Stimulated activated naive CD8-positive, alpha-beta T cell treated with anti-CD3 and anti-CD28 coated beads, Interleukin-15, amount 100 ng/mL, for 72 hours (primary cell): ENCODE data around the gene KLHL26.
"Not testable (repeated sequence)": the region's sequence is repeated elsewhere in the genome, so short reads cannot be mapped to it uniquely, and the experiment has no call there.

Experiments used
- ATAC-seq: fragments of 150-1000 bp; cut with Tn5 transposase; 2 replicates; pipeline ENCODE4 v1.10.0; 2021; ENCODE audit warnings: mild to moderate bottlenecking, moderate library complexity
- DNase-seq, 2 donors: peaks; one replicate each; pipeline ENCODE4 v3.0.0; 2021 to 2022
- H3K27ac Mint-ChIP-seq, 2 donors: one replicate each; pipeline ENCODE4 v1.8.0; 2022; ENCODE audit warnings: mild to moderate bottlenecking in 2 of 2, mixed read lengths in 2 of 2, moderate library complexity in 2 of 2
- H3K27me3 Mint-ChIP-seq: one replicate; pipeline ENCODE4 v1.8.0; 2022; ENCODE audit warnings: mixed read lengths
- H3K4me1 Mint-ChIP-seq: one replicate; pipeline ENCODE4 v1.8.0; 2022; ENCODE audit warnings: mild to moderate bottlenecking, mixed read lengths
- H3K4me3 Mint-ChIP-seq, 2 donors: one replicate each; pipeline ENCODE4 v1.8.0; 2022; ENCODE audit warnings: mild to moderate bottlenecking in 2 of 2, mixed read lengths in 2 of 2, moderate library complexity in 1 of 2
- H3K9me3 Mint-ChIP-seq, 2 donors: one replicate each; pipeline ENCODE4 v1.8.0; 2022; ENCODE audit warnings: mixed read lengths in 2 of 2

KLHL26 gene

GRCh38 chr19:18636969-18637629 is at the start of gene KLHL26:
Gene KLHL26 (plus strand): TSS chr19:18637028. CDS start chr19:18637055, 27 bp downstream.
- Mint-ChIP-seq H3K27ac (peak within 1 kb of the TSS; percentile 94 to 97), H3K4me3 (peak within 1 kb of the TSS; percentile 93 to 96), H3K27me3 (peaks cover 8% of the 10 kb centered on the region), H3K9me3 (no peaks in the 10 kb centered on the region), H3K4me1 (peaks cover 34% of the 10 kb centered on the region)
- ATAC-seq (no peak), DNase-seq (no peak)

- Mint-ChIP-seq H3K4me1 (peaks cover 53% of the 10 kb centered on the region), H3K27me3 (no peaks in the 10 kb centered on the region), H3K4me3 (peak overlapping the region; percentile 91 to 95), H3K9me3 (no peaks in the 10 kb centered on the region), H3K27ac (no peak overlapping the region)
- DNase-seq (no peak), ATAC-seq (no peak)
Measured at GRCh38 chr19:18587561-18587960, 49.3 kb upstream of the KLHL26 start.

GRCh38 chr19:18587962-18588610 is 48.7 kb upstream of the KLHL26 start:
- no peaks in the 10 kb centered on the region for H3K9me3 Mint-ChIP-seq
- peaks cover 54% of the 10 kb centered on the region for H3K4me1 Mint-ChIP-seq
- peak overlapping the region; percentile 79 to 94 for H3K27ac Mint-ChIP-seq
- peak overlapping the region; percentile 91 to 95 for H3K4me3 Mint-ChIP-seq
- DNase-seq (no peak), ATAC-seq (peak; percentile 27)
- H3K27me3 Mint-ChIP-seq, result no peaks in the 10 kb centered on the region

- ATAC-seq (peak; percentile 86), DNase-seq (peak; percentile 89 to 91)
- Mint-ChIP-seq H3K27ac (peak within 1 kb of the TSS; percentile 90 to 98), H3K9me3 (no peaks in the 10 kb centered on the region), H3K4me1 (peaks cover 61% of the 10 kb centered on the region), H3K27me3 (no peaks in the 10 kb centered on the region), H3K4me3 (peak within 1 kb of the TSS; percentile 91 to 95)
Measured at GRCh38 chr19:18588611-18589379, 48.0 kb upstream of the KLHL26 start, which contains the start of gene REX1BD. Gene REX1BD (plus strand): TSS chr19:18588798. CDS start chr19:18588802, 4 bp downstream.

- H3K27me3 Mint-ChIP-seq, result peaks cover 3% of the 10 kb centered on the region
- no peaks in the 10 kb centered on the region for H3K9me3 Mint-ChIP-seq
- peak overlapping the region; percentile 91 to 95 for H3K4me3 Mint-ChIP-seq
- peaks cover 69% of the 10 kb centered on the region for H3K4me1 Mint-ChIP-seq
- ATAC-seq (peak; percentile 79), DNase-seq (peak; percentile 84 to 86)
- peak overlapping the region; percentile 90 to 98 for H3K27ac Mint-ChIP-seq
Measured at GRCh38 chr19:18589380-18590272, 47.2 kb upstream of the KLHL26 start.

- Mint-ChIP-seq H3K4me1 (peaks cover 73% of the 10 kb centered on the region), H3K27ac (peak overlapping the region in 1 of 2 donors; percentile 53), H3K4me3 (peak overlapping the region; percentile 91 to 95), H3K9me3 (no peaks in the 10 kb centered on the region), H3K27me3 (peaks cover 12% of the 10 kb centered on the region)
- ATAC-seq (no peak), DNase-seq (peak in 1 of 2 donors; percentile 38)
Measured at GRCh38 chr19:18590273-18591272, 46.3 kb upstream of the KLHL26 start.

GRCh38 chr19:18591735-18592385 is 45.0 kb upstream of the KLHL26 start:
- no peak overlapping the region for H3K27ac Mint-ChIP-seq
- H3K4me1 Mint-ChIP-seq, result peaks cover 79% of the 10 kb centered on the region
- peaks cover 25% of the 10 kb centered on the region for H3K27me3 Mint-ChIP-seq
- ATAC-seq, result no peak
- no peak overlapping the region for H3K4me3 Mint-ChIP-seq
- no peaks in the 10 kb centered on the region for H3K9me3 Mint-ChIP-seq
- DNase-seq, result no peak

GRCh38 chr19:18592732-18593131 is 44.1 kb upstream of the KLHL26 start:
- H3K9me3 Mint-ChIP-seq, DNase-seq, ATAC-seq, H3K4me3 Mint-ChIP-seq, H3K27ac Mint-ChIP-seq: not testable (repeated sequence)
- H3K4me1 Mint-ChIP-seq, result peaks cover 76% of the 10 kb centered on the region
- H3K27me3 Mint-ChIP-seq, result peaks cover 28% of the 10 kb centered on the region

- Mint-ChIP-seq H3K4me3 (peak overlapping the region; percentile 47 to 83), H3K9me3 (no peaks in the 10 kb centered on the region), H3K27ac (no peak overlapping the region), H3K27me3 (peaks cover 36% of the 10 kb centered on the region), H3K4me1 (peaks cover 72% of the 10 kb centered on the region)
- no peak for ATAC-seq
- DNase-seq, result peak in 1 of 2 donors; percentile 30
Measured at GRCh38 chr19:18593367-18594095, 43.3 kb upstream of the KLHL26 start.

GRCh38 chr19:18594096-18594823 is 42.6 kb upstream of the KLHL26 start:
- Mint-ChIP-seq H3K27me3 (peaks cover 43% of the 10 kb centered on the region), H3K4me3 (peak overlapping the region; percentile 83 to 91), H3K4me1 (peaks cover 71% of the 10 kb centered on the region), H3K27ac (peak overlapping the region; percentile 90 to 93), H3K9me3 (no peaks in the 10 kb centered on the region)
- peak; percentile 71 for ATAC-seq
- DNase-seq, result peak; percentile 75 to 81

GRCh38 chr19:18594824-18595373 is 41.9 kb upstream of the KLHL26 start:
- H3K27me3 Mint-ChIP-seq, result peaks cover 50% of the 10 kb centered on the region
- peaks cover 64% of the 10 kb centered on the region for H3K4me1 Mint-ChIP-seq
- DNase-seq (no peak), ATAC-seq (peak; percentile 18)
- H3K4me3 Mint-ChIP-seq, result peak overlapping the region; percentile 83 to 91
- H3K9me3 Mint-ChIP-seq, result no peaks in the 10 kb centered on the region
- H3K27ac Mint-ChIP-seq, result peak overlapping the region; percentile 90 to 93

GRCh38 chr19:18595475-18595874 is 41.4 kb upstream of the KLHL26 start:
- no peak for DNase-seq
- Mint-ChIP-seq H3K9me3 (no peaks in the 10 kb centered on the region), H3K27me3 (peaks cover 52% of the 10 kb centered on the region), H3K4me3 (peak overlapping the region; percentile 47 to 67), H3K4me1 (peaks cover 58% of the 10 kb centered on the region), H3K27ac (no peak overlapping the region)
- ATAC-seq, result no peak
